Measurements from ENCODE around the gene PEX16.

Gene PEX16

GRCh38 chr11:45917623-45918330 lies at the start of gene PEX16:
Gene PEX16 (minus strand): TSS chr11:45917877. CDS start chr11:45917811, 66 bp downstream.
- Histone ChIP-seq H3K79me2 (no peaks in the 10 kb centered on the region), H3K36me3 (ENCODE audit: control insufficient read depth, insufficient read depth, low read length) (no peaks in the 10 kb centered on the region), H3K4me3 (ENCODE audit: low read depth, low read length) (peak within 1 kb of the TSS; percentile 94), H3K27ac (peak within 1 kb of the TSS; percentile 88), H3K4me1 (peaks cover 5% of the 10 kb centered on the region), H2AFZ (peak within 1 kb of the TSS; percentile 86), H3K27me3 (ENCODE audit: control insufficient read depth, insufficient read depth, low read length) (no peaks in the 10 kb centered on the region), H3K9me3 (ENCODE audit: control insufficient read depth, low read length) (no peaks in the 10 kb centered on the region), H3K4me2 (ENCODE audit: low read length) (peak within 1 kb of the TSS; percentile 93), H3K9ac (no peak within 1 kb of the TSS)
- TF ChIP-seq CTCF (IDR thresholded peaks at IDR 0.05): no peak

- no peak overlapping the region for H3K9ac ChIP-seq
- H3K27ac ChIP-seq: peak overlapping the region; percentile 39
- no peaks in the 10 kb centered on the region for H3K27me3 ChIP-seq (ENCODE audit: control insufficient read depth, insufficient read depth, low read length)
- H2AFZ ChIP-seq: no peak overlapping the region
- TF ChIP-seq CTCF (IDR thresholded peaks at IDR 0.05): peak; percentile 81
- no peaks in the 10 kb centered on the region for H3K4me1 ChIP-seq
- no peaks in the 10 kb centered on the region for H3K79me2 ChIP-seq
- H3K9me3 ChIP-seq (ENCODE audit: control insufficient read depth, low read length): no peaks in the 10 kb centered on the region
- no peak overlapping the region for H3K4me3 ChIP-seq (ENCODE audit: low read depth, low read length)
- H3K36me3 ChIP-seq (ENCODE audit: control insufficient read depth, insufficient read depth, low read length): no peaks in the 10 kb centered on the region
- no peak overlapping the region for H3K4me2 ChIP-seq (ENCODE audit: low read length)
Observed at GRCh38 chr11:45964911-45965389, 47.3 kb upstream of the PEX16 start.

GRCh38 chr11:45961751-45962240 lies 44.1 kb upstream of the PEX16 start:
- Histone ChIP-seq H3K27ac (no peak overlapping the region), H3K27me3 (ENCODE audit: control insufficient read depth, insufficient read depth, low read length) (no peaks in the 10 kb centered on the region), H2AFZ (no peak overlapping the region), H3K9me3 (ENCODE audit: control insufficient read depth, low read length) (no peaks in the 10 kb centered on the region), H3K36me3 (ENCODE audit: control insufficient read depth, insufficient read depth, low read length) (no peaks in the 10 kb centered on the region), H3K9ac (no peak overlapping the region), H3K4me3 (ENCODE audit: low read depth, low read length) (no peak overlapping the region), H3K4me1 (no peaks in the 10 kb centered on the region), H3K4me2 (ENCODE audit: low read length) (no peak overlapping the region), H3K79me2 (no peaks in the 10 kb centered on the region)
- TF ChIP-seq CTCF (IDR thresholded peaks at IDR 0.05): no peak

- no peak overlapping the region for H3K9ac ChIP-seq
Observed at GRCh38 chr11:45960387-45961095, 42.9 kb upstream of the PEX16 start.

More at GRCh38 chr11:45960387-45961095, 42.9 kb upstream of the PEX16 start:
- Histone ChIP-seq H3K27me3 (ENCODE audit: control insufficient read depth, insufficient read depth, low read length) (no peaks in the 10 kb centered on the region), H3K79me2 (no peaks in the 10 kb centered on the region), H3K4me3 (ENCODE audit: low read depth, low read length) (no peak overlapping the region), H3K9me3 (ENCODE audit: control insufficient read depth, low read length) (no peaks in the 10 kb centered on the region), H2AFZ (no peak overlapping the region), H3K27ac (no peak overlapping the region), H3K36me3 (ENCODE audit: control insufficient read depth, insufficient read depth, low read length) (no peaks in the 10 kb centered on the region), H3K4me1 (no peaks in the 10 kb centered on the region), H3K4me2 (ENCODE audit: low read length) (no peak overlapping the region)
- TF ChIP-seq CTCF (IDR thresholded peaks at IDR 0.05): no peak

All from parathyroid adenoma (tissue), 2 donors.